Fibroblast of skin of left biceps (primary cell): ENCODE measurements around the gene GARIN3.

ENCODE experiments used
- DNase-seq, 2 experiments: peaks; one replicate each; pipeline ENCODE4 v3.0.0-alpha.2; 2013; ENCODE audit warnings: low read depth in 2 of 2

Gene GARIN3

GRCh38 chr5:157166214-157167213 lies at the start of gene GARIN3:
Gene GARIN3, minus strand, starts transcription at chr5:157166264. Its CDS starts 96 bp downstream, at chr5:157166168.
- no peak for DNase-seq

GRCh38 chr5:157215514-157216167 lies 49.6 kb upstream of the GARIN3 start:
- DNase-seq, result no peak

DNA sequence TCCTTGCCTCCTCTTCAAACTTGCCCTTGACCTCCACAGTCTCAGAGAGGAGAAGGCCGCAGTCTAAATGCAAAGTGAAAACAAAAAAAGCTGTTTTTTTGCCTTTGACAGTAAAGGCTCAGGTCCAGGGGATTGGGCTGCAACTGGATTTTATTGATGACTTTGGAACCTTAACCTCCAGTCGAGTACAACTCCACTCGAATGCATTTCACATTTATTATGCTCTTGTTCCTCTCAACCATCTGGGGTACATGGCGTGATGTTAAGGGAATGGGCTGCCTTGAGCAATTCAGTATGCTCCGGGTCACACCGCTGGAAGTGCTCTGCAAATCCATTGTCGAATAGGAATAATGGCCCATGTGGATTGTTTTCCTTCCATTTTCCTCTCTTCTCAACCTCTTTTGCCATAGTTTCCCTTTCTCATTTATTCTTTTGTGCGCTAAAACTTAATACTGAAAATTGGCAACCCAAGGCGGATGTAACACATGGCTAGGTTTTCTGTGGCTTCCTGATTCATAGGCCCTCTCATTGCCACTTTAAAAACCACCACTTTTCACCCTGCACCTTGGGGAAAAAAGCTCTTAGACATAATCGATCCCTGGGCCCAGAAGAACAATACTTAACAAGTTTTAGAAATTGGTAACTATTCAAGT lies 48.9 kb upstream of the GARIN3 start:
- no peak for DNase-seq

DNA sequence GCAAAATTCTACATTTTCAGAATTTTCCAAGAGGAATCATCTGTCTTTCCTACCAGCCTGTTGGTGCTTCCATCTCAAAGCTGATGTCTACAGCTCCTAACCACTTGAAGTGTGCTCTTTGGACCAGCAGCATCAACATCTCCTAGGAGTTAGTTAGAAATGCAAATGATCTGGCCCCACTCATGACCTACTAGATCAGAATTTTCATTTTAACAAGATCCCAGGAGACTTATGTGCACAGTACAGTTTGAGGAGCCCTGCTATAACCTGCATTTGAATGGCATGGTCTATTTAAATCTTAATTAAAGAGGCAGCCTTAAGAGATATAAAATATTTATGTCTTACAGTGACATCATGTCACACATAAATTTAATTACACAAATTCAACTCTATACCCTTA lies 48.4 kb upstream of the GARIN3 start:
- no peak for DNase-seq

GRCh38 chr5:157213527-157214243 lies 47.6 kb upstream of the GARIN3 start:
- no peak for DNase-seq

GRCh38 chr5:157212307-157212706 lies 46.2 kb upstream of the GARIN3 start:
- DNase-seq, result no peak

DNA sequence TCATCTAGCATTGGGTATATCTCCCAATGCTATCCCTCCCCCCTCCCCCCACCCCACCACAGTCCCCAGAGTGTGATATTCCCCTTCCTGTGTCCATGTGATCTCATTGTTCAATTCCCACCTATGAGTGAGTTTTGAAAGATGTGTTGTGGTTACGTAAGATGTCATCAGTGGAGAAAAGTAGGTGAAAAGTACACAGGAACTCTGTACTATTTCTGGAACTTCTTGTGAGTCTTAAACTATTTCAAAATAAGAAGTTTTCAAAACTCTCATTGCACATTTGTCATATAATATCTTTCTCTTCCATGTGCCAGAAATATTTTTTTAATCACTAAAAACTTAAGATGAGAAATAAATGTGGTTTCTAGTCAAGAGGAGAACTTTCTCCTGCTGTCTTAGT lies 44.6 kb upstream of the GARIN3 start:
- DNase-seq, result peak; percentile 56 to 67

DNA sequence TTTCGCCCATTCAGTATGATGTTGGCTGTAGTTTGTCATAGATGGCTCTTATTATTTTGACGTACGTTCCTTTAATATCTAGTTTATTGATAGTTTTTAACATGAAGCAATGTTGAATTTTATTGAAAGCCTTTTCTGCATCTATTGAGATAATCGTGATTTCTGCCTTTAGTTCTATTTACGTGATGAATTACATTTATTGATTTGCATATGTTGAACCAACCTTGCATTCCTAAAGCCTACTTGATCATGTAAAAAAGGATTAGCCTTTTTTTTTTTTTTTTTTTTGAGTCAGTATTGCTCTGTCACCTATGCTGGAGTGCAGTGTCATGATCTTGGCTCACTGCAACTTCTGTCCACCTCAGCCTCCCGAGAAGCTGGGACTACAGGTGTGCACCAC lies 39.6 kb upstream of the GARIN3 start:
- DNase-seq, result no peak

- no peak for DNase-seq
Observed at GRCh38 chr5:157204765-157205164, 38.7 kb upstream of the GARIN3 start.

GRCh38 chr5:157203417-157203816 lies 37.4 kb upstream of the GARIN3 start:
- no peak for DNase-seq

- DNase-seq, result no peak
Observed at GRCh38 chr5:157201857-157202256, 35.8 kb upstream of the GARIN3 start.

- DNase-seq, result no peak
Observed at GRCh38 chr5:157198277-157198986, 32.4 kb upstream of the GARIN3 start.

DNA sequence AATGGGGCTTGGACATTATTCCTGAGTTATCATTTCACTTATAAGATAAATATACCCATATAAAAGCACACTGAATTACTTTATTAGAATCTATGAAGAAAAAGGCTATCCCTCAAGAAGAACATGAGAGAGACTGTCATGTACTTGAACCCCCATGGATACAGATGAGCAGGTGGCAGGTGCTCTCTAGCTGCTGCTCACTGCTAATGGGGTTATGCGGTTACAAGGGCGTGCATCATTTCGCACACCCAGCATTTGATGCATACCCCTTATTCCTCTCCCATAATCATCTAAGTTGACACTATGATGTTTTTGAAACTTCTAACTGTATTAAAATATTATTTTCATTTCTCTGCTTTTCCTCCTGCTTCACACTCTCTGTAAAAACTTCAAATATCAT lies 31.0 kb upstream of the GARIN3 start:
- no peak for DNase-seq

DNA sequence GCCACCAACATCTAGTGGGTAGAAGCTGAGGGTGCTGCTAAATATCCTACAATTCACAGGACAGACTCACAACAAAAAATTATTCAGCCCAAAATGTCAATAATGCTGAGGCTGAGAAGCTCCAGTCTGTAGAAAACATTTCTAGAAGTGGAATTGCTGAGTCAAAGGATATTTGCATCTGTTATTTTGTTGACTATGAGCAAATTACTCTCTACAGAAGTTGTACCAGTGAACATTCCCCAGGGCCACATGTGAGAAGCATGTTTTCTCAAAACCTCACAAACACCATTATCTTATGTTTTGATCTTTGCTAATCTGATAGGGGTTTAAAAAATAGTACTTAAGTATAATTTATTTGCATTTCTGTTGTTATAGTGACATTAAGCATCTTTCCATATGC lies 30.0 kb upstream of the GARIN3 start:
- DNase-seq, result no peak

DNA sequence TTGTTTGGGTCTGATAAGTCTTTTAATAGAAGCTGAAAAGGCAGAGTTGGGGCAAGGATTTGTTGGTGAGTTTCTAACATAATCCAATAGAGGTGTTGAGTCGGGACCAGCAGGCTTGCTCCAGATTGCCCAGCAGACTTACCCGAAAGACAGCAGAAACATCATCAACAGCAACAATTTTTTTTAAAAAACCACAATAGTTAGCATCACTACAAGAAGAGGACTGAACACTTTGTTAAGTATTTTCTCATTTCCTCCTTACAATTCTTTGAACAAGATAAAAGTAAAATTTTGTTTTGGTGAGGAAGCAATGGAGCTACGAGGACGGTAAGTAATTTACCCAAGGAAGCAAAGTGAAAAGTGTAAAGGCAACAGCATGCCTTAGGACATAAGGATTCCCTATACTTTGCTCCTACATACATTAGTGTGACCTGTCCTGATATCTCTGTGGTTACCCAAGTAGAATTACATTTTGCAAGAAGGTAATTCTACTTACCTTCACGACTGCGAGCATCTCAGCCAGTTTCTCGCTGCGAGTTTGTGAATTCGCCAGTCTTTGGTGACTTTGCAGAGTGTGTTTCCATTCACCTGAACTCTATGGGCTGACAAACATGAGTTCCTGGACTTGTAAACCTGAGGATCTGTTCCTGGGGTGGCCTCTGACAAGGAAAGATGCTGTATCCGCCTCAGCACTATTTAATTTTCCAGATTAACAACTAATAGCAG lies 27.8 kb upstream of the GARIN3 start:
- no peak for DNase-seq

- no peak for DNase-seq
Observed at GRCh38 chr5:157189223-157189622, 23.2 kb upstream of the GARIN3 start.

GRCh38 chr5:157188270-157188669 lies 22.2 kb upstream of the GARIN3 start:
- no peak for DNase-seq

- DNase-seq, result no peak
Observed at GRCh38 chr5:157187046-157187754, 21.1 kb upstream of the GARIN3 start.

GRCh38 chr5:157186309-157187045 lies 20.4 kb upstream of the GARIN3 start:
- no peak for DNase-seq
